Ishikawa (cell line): ENCODE data around the gene FAAH2.

Experiments used
- CEBPB ChIP-seq: IDR thresholded peaks from 2 replicates; pipeline ENCODE4 v1.6.1; 2012
- CREB1 ChIP-seq: IDR thresholded peaks from 2 replicates; pipeline ENCODE4 v1.6.1; 2012; ENCODE audit warnings: low read depth
- EGR1 ChIP-seq: IDR thresholded peaks from 2 replicates; pipeline ENCODE4 v1.6.1; 2012
- EP300 ChIP-seq: IDR thresholded peaks from 2 replicates; pipeline ENCODE4 v1.6.1; 2012; ENCODE audit warnings: borderline replicate concordance
- FOXM1 ChIP-seq: IDR thresholded peaks from 2 replicates; pipeline ENCODE4 v1.6.1; 2012; ENCODE audit warnings: low read depth, borderline replicate concordance
- NFIC ChIP-seq: IDR thresholded peaks from 2 replicates; pipeline ENCODE4 v1.6.1; 2012
- RAD21 ChIP-seq: IDR thresholded peaks from 2 replicates; pipeline ENCODE4 v1.6.1; 2012; ENCODE audit warnings: low read depth
- TAF1 ChIP-seq: IDR thresholded peaks from 2 replicates; pipeline ENCODE4 v1.6.1; 2012; ENCODE audit warnings: low read depth, mild to moderate bottlenecking
- TCF12 ChIP-seq: IDR thresholded peaks from 2 replicates; pipeline ENCODE4 v1.6.1; 2012; ENCODE audit warnings: low read depth
- TEAD4 ChIP-seq: IDR thresholded peaks from 2 replicates; pipeline ENCODE4 v1.6.1; 2012
- YY1 ChIP-seq: IDR thresholded peaks from 2 replicates; pipeline ENCODE4 v1.6.1; 2012; ENCODE audit warnings: low read depth
- TF ChIP-seq, protein P1 (sequence below): IDR thresholded peaks from 2 replicates; pipeline ENCODE4 v1.6.1; 2012; ENCODE audit warnings: low read depth, mild to moderate bottlenecking
- TF ChIP-seq, protein P2 (sequence below): IDR thresholded peaks from 2 replicates; pipeline ENCODE4 v1.6.1; 2012

DNA sequence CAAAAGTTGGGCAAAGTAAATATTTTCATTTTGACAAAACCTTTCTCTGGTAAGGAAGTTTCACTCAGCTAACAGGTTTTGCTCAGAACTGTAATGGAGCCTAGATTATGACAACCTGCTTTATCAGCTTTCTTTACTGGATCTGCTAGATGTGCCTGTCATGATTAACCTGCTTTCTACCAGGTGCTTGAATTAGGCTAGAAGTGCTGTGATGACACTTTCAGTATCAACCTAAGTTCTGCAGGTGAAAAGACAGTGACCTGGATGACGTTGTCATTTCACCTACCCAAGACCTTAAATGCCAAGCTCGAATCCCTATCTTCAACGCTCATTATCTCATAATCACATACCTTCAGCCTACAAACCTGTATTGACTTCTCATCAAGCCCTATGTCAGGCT is 1.5 kb upstream of the FAAH2 start:
- TF ChIP-seq, protein P1, sequence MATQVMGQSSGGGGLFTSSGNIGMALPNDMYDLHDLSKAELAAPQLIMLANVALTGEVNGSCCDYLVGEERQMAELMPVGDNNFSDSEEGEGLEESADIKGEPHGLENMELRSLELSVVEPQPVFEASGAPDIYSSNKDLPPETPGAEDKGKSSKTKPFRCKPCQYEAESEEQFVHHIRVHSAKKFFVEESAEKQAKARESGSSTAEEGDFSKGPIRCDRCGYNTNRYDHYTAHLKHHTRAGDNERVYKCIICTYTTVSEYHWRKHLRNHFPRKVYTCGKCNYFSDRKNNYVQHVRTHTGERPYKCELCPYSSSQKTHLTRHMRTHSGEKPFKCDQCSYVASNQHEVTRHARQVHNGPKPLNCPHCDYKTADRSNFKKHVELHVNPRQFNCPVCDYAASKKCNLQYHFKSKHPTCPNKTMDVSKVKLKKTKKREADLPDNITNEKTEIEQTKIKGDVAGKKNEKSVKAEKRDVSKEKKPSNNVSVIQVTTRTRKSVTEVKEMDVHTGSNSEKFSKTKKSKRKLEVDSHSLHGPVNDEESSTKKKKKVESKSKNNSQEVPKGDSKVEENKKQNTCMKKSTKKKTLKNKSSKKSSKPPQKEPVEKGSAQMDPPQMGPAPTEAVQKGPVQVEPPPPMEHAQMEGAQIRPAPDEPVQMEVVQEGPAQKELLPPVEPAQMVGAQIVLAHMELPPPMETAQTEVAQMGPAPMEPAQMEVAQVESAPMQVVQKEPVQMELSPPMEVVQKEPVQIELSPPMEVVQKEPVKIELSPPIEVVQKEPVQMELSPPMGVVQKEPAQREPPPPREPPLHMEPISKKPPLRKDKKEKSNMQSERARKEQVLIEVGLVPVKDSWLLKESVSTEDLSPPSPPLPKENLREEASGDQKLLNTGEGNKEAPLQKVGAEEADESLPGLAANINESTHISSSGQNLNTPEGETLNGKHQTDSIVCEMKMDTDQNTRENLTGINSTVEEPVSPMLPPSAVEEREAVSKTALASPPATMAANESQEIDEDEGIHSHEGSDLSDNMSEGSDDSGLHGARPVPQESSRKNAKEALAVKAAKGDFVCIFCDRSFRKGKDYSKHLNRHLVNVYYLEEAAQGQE = no peak
- TF ChIP-seq RAD21 (no peak), EP300 (no peak), TAF1 (no peak), CEBPB (no peak), EGR1 (no peak), TEAD4 (no peak), TCF12 (no peak), YY1 (no peak), FOXM1 (no peak), NFIC (no peak), CREB1 (no peak)
- TF ChIP-seq, protein P2, sequence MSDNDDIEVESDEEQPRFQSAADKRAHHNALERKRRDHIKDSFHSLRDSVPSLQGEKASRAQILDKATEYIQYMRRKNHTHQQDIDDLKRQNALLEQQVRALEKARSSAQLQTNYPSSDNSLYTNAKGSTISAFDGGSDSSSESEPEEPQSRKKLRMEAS = no peak
